GM12872 (cell line): ENCODE data around the gene ABI2.

ENCODE experiments used
- TF ChIP-seq, protein P1 (sequence below): IDR thresholded peaks from 3 replicates; pipeline ENCODE4 v1.5.1; 2011; ENCODE audit warnings: low read depth, mild to moderate bottlenecking, low read length, moderate library complexity; ENCODE audit not compliant: insufficient read depth

ABI2 gene

DNA sequence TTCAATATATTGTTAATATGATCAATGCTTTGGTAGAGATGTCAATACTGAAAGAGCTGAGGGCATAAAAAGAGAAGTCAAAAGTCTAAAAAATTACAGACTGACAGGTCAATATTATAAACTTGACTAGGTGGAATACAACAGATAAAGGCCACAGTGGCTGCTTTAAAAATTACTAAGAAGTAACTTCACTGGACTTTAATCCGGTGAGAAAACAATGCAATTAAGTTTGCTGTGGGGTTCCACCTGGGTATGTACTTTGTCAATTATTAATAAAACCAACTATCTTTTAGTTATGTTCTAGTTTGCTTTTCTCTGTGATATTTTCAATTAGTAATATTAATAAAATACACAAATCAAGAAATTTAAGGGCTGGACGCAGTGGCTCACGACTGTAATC is 162.2 kb downstream of the ABI2 start:
- TF ChIP-seq, protein P1, sequence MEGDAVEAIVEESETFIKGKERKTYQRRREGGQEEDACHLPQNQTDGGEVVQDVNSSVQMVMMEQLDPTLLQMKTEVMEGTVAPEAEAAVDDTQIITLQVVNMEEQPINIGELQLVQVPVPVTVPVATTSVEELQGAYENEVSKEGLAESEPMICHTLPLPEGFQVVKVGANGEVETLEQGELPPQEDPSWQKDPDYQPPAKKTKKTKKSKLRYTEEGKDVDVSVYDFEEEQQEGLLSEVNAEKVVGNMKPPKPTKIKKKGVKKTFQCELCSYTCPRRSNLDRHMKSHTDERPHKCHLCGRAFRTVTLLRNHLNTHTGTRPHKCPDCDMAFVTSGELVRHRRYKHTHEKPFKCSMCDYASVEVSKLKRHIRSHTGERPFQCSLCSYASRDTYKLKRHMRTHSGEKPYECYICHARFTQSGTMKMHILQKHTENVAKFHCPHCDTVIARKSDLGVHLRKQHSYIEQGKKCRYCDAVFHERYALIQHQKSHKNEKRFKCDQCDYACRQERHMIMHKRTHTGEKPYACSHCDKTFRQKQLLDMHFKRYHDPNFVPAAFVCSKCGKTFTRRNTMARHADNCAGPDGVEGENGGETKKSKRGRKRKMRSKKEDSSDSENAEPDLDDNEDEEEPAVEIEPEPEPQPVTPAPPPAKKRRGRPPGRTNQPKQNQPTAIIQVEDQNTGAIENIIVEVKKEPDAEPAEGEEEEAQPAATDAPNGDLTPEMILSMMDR: no peak

DNA sequence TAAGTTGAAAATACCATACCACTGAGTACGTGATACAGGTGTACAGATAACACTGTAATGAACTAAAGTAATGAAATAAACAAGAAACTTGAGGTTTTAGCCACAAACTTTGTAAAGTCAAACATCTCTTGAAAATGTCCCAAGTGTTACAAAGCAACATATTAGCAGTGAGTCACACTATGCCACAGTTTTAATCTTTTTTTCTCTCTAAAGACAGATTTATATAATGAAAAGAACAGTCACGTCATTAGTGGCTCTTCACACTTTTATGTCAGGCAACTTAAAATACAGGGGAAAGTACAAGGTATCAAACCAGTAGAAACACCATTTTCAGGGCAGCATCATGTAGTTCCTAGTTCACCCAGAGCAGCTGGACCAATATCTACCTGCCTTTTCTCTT is 164.8 kb downstream of the ABI2 start:
- TF ChIP-seq, protein P1: no peak
